Endothelial cell (in vitro differentiated cells): ENCODE data around the gene CIC. TPM values are rescaled to one million over a fixed set of nuclear protein-coding genes. Genes with fewer than 3 reads are reported as not detected.

Experiments
- DNase-seq: peaks from one replicate; pipeline ENCODE4 v3.0.0; 2021; ENCODE audit warnings: low spot score
- H3K27ac Mint-ChIP-seq: one replicate; pipeline ENCODE4 v1.8.0; 2021; ENCODE audit warnings: mixed read lengths, inconsistent platforms; ENCODE audit not compliant: unreplicated experiment
- H3K27me3 Mint-ChIP-seq: one replicate; pipeline ENCODE4 v1.8.0; 2021; ENCODE audit warnings: mild to moderate bottlenecking, moderate library complexity, mixed read lengths, inconsistent platforms; ENCODE audit not compliant: unreplicated experiment
- H3K36me3 Mint-ChIP-seq: one replicate; pipeline ENCODE4 v1.8.0; 2021; ENCODE audit warnings: mild to moderate bottlenecking, low read depth, mixed read lengths, inconsistent platforms; ENCODE audit not compliant: unreplicated experiment
- H3K4me1 Mint-ChIP-seq: one replicate; pipeline ENCODE4 v1.8.0; 2021; ENCODE audit warnings: mild to moderate bottlenecking, mixed read lengths, inconsistent platforms; ENCODE audit not compliant: unreplicated experiment
- H3K4me3 Mint-ChIP-seq: one replicate; pipeline ENCODE4 v1.8.0; 2021; ENCODE audit warnings: mild to moderate bottlenecking, mixed read lengths, inconsistent platforms; ENCODE audit not compliant: unreplicated experiment
- H3K9me3 Mint-ChIP-seq: one replicate; pipeline ENCODE4 v1.8.0; 2021; ENCODE audit warnings: mixed read lengths, inconsistent platforms; ENCODE audit not compliant: unreplicated experiment
- total RNA-seq: library from RNA; stranded (reverse); fragmentation: NEBNext Ultra II Directional; extraction: Animal tissue kit (Norgen Biotek cat#: 25700); gene quantifications from one replicate; pipeline ENCODE4 v1.2.1, GENCODE V29; 2021; ENCODE audit not compliant: unreplicated experiment
- TF ChIP-seq, protein P1 (sequence below): fragments of 200-600 bp; sonication (generic); IDR thresholded peaks from one replicate; pipeline ENCODE4 v1.5.0; 2021; ENCODE audit warnings: antibody characterized with exemption; ENCODE audit not compliant: unreplicated experiment

Gene CIC
- total RNA-seq, 1 donor from 2014 or later, result 85.7 TPM

GRCh38 chr19:42343344-42344110, 74.5 kb downstream of the CIC start:
- TF ChIP-seq, protein P1, sequence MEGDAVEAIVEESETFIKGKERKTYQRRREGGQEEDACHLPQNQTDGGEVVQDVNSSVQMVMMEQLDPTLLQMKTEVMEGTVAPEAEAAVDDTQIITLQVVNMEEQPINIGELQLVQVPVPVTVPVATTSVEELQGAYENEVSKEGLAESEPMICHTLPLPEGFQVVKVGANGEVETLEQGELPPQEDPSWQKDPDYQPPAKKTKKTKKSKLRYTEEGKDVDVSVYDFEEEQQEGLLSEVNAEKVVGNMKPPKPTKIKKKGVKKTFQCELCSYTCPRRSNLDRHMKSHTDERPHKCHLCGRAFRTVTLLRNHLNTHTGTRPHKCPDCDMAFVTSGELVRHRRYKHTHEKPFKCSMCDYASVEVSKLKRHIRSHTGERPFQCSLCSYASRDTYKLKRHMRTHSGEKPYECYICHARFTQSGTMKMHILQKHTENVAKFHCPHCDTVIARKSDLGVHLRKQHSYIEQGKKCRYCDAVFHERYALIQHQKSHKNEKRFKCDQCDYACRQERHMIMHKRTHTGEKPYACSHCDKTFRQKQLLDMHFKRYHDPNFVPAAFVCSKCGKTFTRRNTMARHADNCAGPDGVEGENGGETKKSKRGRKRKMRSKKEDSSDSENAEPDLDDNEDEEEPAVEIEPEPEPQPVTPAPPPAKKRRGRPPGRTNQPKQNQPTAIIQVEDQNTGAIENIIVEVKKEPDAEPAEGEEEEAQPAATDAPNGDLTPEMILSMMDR, result peak; percentile 37
- Mint-ChIP-seq H3K36me3 (peaks cover 32% of the 10 kb centered on the region), H3K4me1 (no peaks in the 10 kb centered on the region), H3K9me3 (no peaks in the 10 kb centered on the region), H3K27me3 (peaks cover 8% of the 10 kb centered on the region), H3K27ac (no peak overlapping the region), H3K4me3 (no peak overlapping the region)
- peak; percentile 48 for DNase-seq

- H3K36me3 Mint-ChIP-seq, result peaks cover 31% of the 10 kb centered on the region
- peaks cover 7% of the 10 kb centered on the region for H3K27me3 Mint-ChIP-seq
- TF ChIP-seq, protein P1, result no peak
- no peak overlapping the region for H3K27ac Mint-ChIP-seq
- peak overlapping the region; percentile 67 for H3K4me3 Mint-ChIP-seq
- no peaks in the 10 kb centered on the region for H3K9me3 Mint-ChIP-seq
- H3K4me1 Mint-ChIP-seq, result no peaks in the 10 kb centered on the region
- no peak for DNase-seq
Measured at GRCh38 chr19:42344336-42344893, 75.4 kb downstream of the CIC start.

Other genes starting within 250 kb of the CIC start
- 18.4 TPM for gene GRIK5, start 199.0 kb upstream of the CIC start, total RNA-seq
- 19.7 TPM for gene ZNF574, start 193.1 kb upstream of the CIC start, total RNA-seq
- 5.7 TPM for gene POU2F2, start 136.8 kb upstream of the CIC start, total RNA-seq
- 27.1 TPM for gene DEDD2, start 51.6 kb upstream of the CIC start, total RNA-seq
- gene ZNF526, start 48.9 kb upstream of the CIC start, total RNA-seq, result 13.9 TPM
- gene GSK3A, start 26.6 kb upstream of the CIC start, total RNA-seq, result 54.4 TPM
- 109 TPM for gene ERF, start 14.1 kb upstream of the CIC start, total RNA-seq
- 1.1 TPM for gene PRR19, start 32.9 kb downstream of the CIC start, total RNA-seq
- gene PAFAH1B3, start 33.4 kb downstream of the CIC start, total RNA-seq, result 61.4 TPM
- gene TMEM145, start 44.1 kb downstream of the CIC start, total RNA-seq, result 3.9 TPM
- gene MEGF8, start 56.4 kb downstream of the CIC start, total RNA-seq, result 69.3 TPM
- gene CNFN, start 121.0 kb downstream of the CIC start, total RNA-seq, result 4.1 TPM
- gene LIPE, start 158.1 kb downstream of the CIC start, total RNA-seq, result 5.5 TPM
- gene CXCL17, start 173.7 kb downstream of the CIC start, total RNA-seq, result not detected